Gastroesophageal sphincter (tissue), 4 donors: ENCODE data around the gene TFF3. TPM values are rescaled to one million over a fixed set of nuclear protein-coding genes. Genes with fewer than 3 reads are reported as not detected.

ENCODE experiments used
- ATAC-seq: fragments of 150-250 bp; one replicate; pipeline ENCODE4 v1.9.1; 2016; ENCODE audit warnings: mild to moderate bottlenecking, moderate library complexity
- H3K27ac ChIP-seq, 4 donors: fragments of 200-600 bp; sonication (generic) in 3 of 4; 1 replicate in 3 of 4; 2 replicates in 1 of 4; pipeline ENCODE4 v1.5.1; 2016 to 2019
- H3K27me3 ChIP-seq: fragments of 200-600 bp; sonication (generic); one replicate; pipeline ENCODE4 v1.5.1; 2019
- H3K36me3 ChIP-seq, 2 donors: fragments of 200-600 bp; sonication (generic); one replicate each; pipeline ENCODE4 v1.5.1; 2019; ENCODE audit warnings: control low read depth in 1 of 2
- H3K4me1 ChIP-seq, 3 donors: fragments of 200-600 bp; sonication (generic); 1 replicate in 2 of 3; 2 replicates in 1 of 3; pipeline ENCODE4 v1.5.1; 2016 to 2019; ENCODE audit warnings: control low read depth in 2 of 3
- H3K4me3 ChIP-seq, 2 donors: fragments of 200-600 bp; sonication (generic); one replicate each; pipeline ENCODE4 v1.5.1; 2019; ENCODE audit warnings: mild to moderate bottlenecking in 1 of 2, moderate library complexity in 1 of 2
- H3K9me3 ChIP-seq, 3 donors: fragments of 200-600 bp; sonication (generic); one replicate each; pipeline ENCODE4 v1.5.1; 2017 to 2019; ENCODE audit warnings: control low read depth in 2 of 3
- EP300 ChIP-seq: sonication (generic); formaldehyde crosslinking; IDR thresholded peaks from one replicate; pipeline ENCODE4 v1.6.1; 2017; ENCODE audit warnings: antibody characterized with exemption, mild to moderate bottlenecking
- POLR2A ChIP-seq, 2 donors: fragments of 450-650 bp; IDR thresholded peaks; one replicate each; pipeline ENCODE4 v1.6.1; 2017; ENCODE audit warnings: antibody characterized with exemption in 2 of 2, mild to moderate bottlenecking in 2 of 2, moderate library complexity in 1 of 2
- POLR2AphosphoS5 ChIP-seq: sonication (generic); formaldehyde crosslinking; IDR thresholded peaks from one replicate; pipeline ENCODE4 v1.6.1; 2017; ENCODE audit warnings: antibody characterized with exemption
- WGBS, 2 donors: methylation state at CpG; one replicate each; pipeline ENCODE4 v1.1.5; 2018; ENCODE audit warnings: low coverage in 1 of 2; 5-methylcytosine and 5-hydroxymethylcytosine counted together
- total RNA-seq, 4 donors: library from RNA; depleted of rRNA; stranded (reverse); fragments of >200 nt; gene quantifications; one replicate each; pipeline ENCODE4 v1.1.0, GENCODE V29; 2016
- TF ChIP-seq, protein P1 (sequence below), 4 experiments: fragments of 200-600 bp in 2 of 4; fragments of 450-650 bp in 2 of 4; sonication (generic) in 1 of 4; IDR thresholded peaks; one replicate each; pipeline ENCODE4 v1.5.1; 2017 to 2019; ENCODE audit warnings: antibody characterized with exemption in 4 of 4, mild to moderate bottlenecking in 2 of 4, moderate library complexity in 2 of 4

Gene TFF3
- total RNA-seq, 4 donors from 2014 or later = 6.4 to 18.2 (median 10.5) TPM

DNA sequence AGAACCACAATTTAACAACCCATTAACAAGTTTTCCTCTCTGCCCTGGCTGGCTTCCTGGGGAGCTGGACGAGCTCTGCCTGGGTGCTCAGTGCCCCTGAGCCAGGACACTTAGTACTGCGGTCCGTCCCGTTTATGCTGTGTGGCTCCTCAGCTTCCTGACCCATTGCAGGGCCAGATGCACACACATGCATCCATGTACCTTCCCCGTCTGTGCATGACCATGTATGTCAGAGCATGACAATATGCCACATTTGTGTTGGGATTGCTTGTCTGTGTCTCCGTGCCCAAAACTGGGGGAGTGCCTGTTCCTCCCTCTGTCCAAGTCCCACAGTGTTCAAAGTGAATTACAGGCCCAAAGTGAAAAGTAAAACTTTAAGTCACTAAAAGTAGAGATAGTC is 9.7 kb upstream of the TFF3 start:
- Histone ChIP-seq H3K36me3 (no peaks in the 10 kb centered on the region), H3K4me1 (no peaks in the 10 kb centered on the region), H3K9me3 (no peaks in the 10 kb centered on the region), H3K4me3 (no peak overlapping the region), H3K27ac (no peak overlapping the region), H3K27me3 (peaks cover 15% of the 10 kb centered on the region)
- ATAC-seq = no peak
- 78 to 86% methylated on average over 3 to 5 of the region's 6 CpGs for WGBS, 2 donors
- TF ChIP-seq POLR2AphosphoS5 (no peak), POLR2A (IDR thresholded peaks at IDR 0.05) (no peak), EP300 (no peak)
- TF ChIP-seq, protein P1, sequence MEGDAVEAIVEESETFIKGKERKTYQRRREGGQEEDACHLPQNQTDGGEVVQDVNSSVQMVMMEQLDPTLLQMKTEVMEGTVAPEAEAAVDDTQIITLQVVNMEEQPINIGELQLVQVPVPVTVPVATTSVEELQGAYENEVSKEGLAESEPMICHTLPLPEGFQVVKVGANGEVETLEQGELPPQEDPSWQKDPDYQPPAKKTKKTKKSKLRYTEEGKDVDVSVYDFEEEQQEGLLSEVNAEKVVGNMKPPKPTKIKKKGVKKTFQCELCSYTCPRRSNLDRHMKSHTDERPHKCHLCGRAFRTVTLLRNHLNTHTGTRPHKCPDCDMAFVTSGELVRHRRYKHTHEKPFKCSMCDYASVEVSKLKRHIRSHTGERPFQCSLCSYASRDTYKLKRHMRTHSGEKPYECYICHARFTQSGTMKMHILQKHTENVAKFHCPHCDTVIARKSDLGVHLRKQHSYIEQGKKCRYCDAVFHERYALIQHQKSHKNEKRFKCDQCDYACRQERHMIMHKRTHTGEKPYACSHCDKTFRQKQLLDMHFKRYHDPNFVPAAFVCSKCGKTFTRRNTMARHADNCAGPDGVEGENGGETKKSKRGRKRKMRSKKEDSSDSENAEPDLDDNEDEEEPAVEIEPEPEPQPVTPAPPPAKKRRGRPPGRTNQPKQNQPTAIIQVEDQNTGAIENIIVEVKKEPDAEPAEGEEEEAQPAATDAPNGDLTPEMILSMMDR (IDR thresholded peaks at IDR 0.05) = no peak

DNA sequence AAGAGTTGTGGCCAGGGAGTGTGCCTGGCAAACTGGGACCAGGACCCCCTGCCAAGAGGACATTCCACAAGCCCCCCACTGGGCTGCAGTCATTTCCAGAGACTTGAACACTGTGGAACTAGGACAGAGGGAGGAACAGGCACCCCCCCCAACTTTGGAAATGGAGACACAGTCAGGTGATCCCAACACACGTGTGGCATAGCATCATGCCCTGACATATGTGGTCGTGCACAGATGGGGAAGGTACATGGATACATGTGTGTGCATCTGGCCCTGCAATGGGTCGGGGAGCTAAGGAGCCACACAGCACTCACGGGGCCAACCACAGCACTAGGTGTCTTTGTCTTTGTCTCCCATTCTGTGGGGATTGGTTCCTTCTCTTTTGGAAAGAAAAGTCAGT is 6.6 kb upstream of the TFF3 start:
- 90 to 96% methylated on average over 4 of the region's 4 CpGs for WGBS, 2 donors
- Histone ChIP-seq H3K4me1 (no peaks in the 10 kb centered on the region), H3K27me3 (peaks cover 29% of the 10 kb centered on the region), H3K9me3 (no peaks in the 10 kb centered on the region), H3K27ac (no peak overlapping the region), H3K4me3 (no peak overlapping the region), H3K36me3 (no peaks in the 10 kb centered on the region)
- no peak for ATAC-seq
- TF ChIP-seq, protein P1 (IDR thresholded peaks at IDR 0.05) = no peak
- TF ChIP-seq POLR2A (IDR thresholded peaks at IDR 0.05) (no peak), EP300 (no peak), POLR2AphosphoS5 (no peak)

DNA sequence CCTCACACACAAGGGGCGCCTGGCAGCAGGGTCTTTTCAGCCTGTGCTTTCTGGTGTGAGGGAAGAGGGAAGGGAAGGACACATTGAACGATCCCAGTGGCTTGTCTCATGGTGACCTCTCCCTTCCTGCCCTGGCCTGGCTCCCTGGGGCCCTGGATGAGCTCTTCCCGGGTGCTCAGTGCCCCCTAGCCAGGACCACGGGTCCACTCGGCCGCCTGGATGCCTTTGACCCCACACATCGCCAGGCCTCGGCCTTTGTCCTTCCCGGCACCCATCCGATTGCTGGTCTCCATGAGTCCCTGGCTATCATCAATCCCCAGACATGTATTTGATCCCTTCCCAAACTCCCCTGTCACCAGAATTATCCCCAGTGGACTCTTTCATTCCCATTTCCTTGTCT is 6.0 kb upstream of the TFF3 start:
- peaks cover 32% of the 10 kb centered on the region for H3K27me3 ChIP-seq
- no peaks in the 10 kb centered on the region for H3K4me1 ChIP-seq
- TF ChIP-seq POLR2AphosphoS5 (no peak), POLR2A (IDR thresholded peaks at IDR 0.05) (no peak), EP300 (no peak)
- TF ChIP-seq, protein P1 (IDR thresholded peaks at IDR 0.05) = no peak

DNA sequence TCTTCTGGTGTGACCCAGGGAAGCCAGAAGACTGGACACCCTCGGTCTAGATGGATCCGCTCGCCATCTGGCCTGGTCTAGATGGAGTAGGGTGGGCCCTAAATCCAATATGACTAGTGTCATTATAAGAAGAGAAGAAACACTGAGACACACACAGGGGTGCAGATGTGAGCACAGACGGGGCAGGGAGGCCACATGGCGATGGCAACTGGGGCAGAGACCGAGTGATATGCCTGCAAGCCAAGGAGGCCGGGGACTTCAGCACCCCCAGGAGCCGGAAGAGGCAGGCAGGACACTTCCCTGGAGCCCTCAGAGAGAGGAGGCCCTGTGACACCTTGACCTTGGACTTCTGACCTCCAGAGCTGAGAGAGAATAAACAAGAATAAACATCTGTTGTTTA is 5.6 kb upstream of the TFF3 start:
- no peak for ATAC-seq
- WGBS, 2 donors = 89 to 92% methylated on average over 4 to 5 of the region's 8 CpGs
- H3K4me1 ChIP-seq = no peaks in the 10 kb centered on the region

More for the DNA sequence above, 6.0 kb upstream of the TFF3 start:
- WGBS, 2 donors = 88% methylated on average over 1 of the region's 10 CpGs; no CpG with 5 or more reads in 1 of the 2 donors
- Histone ChIP-seq H3K27ac (no peak overlapping the region), H3K36me3 (no peaks in the 10 kb centered on the region), H3K9me3 (no peaks in the 10 kb centered on the region), H3K4me3 (no peak overlapping the region)
- ATAC-seq = no peak

More for the DNA sequence above, 5.6 kb upstream of the TFF3 start:
- Histone ChIP-seq H3K9me3 (no peaks in the 10 kb centered on the region), H3K27me3 (peaks cover 32% of the 10 kb centered on the region), H3K27ac (no peak overlapping the region), H3K4me3 (no peak overlapping the region), H3K36me3 (no peaks in the 10 kb centered on the region)
- TF ChIP-seq, protein P1 (IDR thresholded peaks at IDR 0.05) = no peak
- TF ChIP-seq POLR2A (IDR thresholded peaks at IDR 0.05) = no peak
